HCT116 (cell line): Measurements from ENCODE around the gene LRBA. TPM values are rescaled to one million over a fixed set of nuclear protein-coding genes. Genes with fewer than 3 reads are reported as not detected.

Experiments
- ATAC-seq: fragments of 200-7000 bp; cut with Tn5 transposase; 2 replicates; pipeline ENCODE4 v1.9.1; 2020; ENCODE audit warnings: mild to moderate bottlenecking, moderate library complexity
- BruUV-seq: library from RNA; stranded (reverse); fragments of 400-500 nt; replicated peaks from 2 replicates; lab custom pipeline; 2021; lab: Mats Ljungman, UMichigan
- CTCF ChIA-PET: fragments of 300-600 bp; sonication (Branson Sonifier 250); formaldehyde crosslinking; loops from one replicate; lab custom pipeline; 2021; ENCODE audit warnings: antibody characterized with exemption; lab: Charles Lee
- POLR2A ChIA-PET: fragments of 300-600, 350-600 bp; sonication (Branson Sonifier 250); formaldehyde crosslinking; loops from one replicate; lab custom pipeline; 2021; ENCODE audit warnings: antibody characterized with exemption; lab: Charles Lee
- RAD21 ChIA-PET, 2 experiments: fragments of 300-600 bp; sonication (Branson Sonifier 250); formaldehyde crosslinking; loops; one replicate each; lab custom pipeline; 2023; ENCODE audit warnings: low total read pairs in 2 of 2; ENCODE audit not compliant: uncharacterized antibody in 2 of 2, unreplicated experiment in 2 of 2, low non-redundant PET in 1 of 2; lab: Charles Lee
- DNase-seq: peaks from one replicate; pipeline ENCODE4 v3.0.0-alpha.2; 2010; ENCODE audit warnings: low read depth, low spot score
- H2AFZ ChIP-seq: fragments of 200-600 bp; shearing (Covaris generic), sonication (generic); 2 replicates; pipeline ENCODE4 v1.6.1; 2017; ENCODE audit warnings: low read depth, mixed run types, mixed read lengths, antibody characterized with exemption, low read length; ENCODE audit not compliant: poor library complexity, severe bottlenecking
- H3K27ac ChIP-seq: 2 replicates; pipeline ENCODE4 v1.5.1; 2012; ENCODE audit warnings: low read depth, low read length
- H3K27me3 ChIP-seq: fragments of 200-600 bp; sonication (generic); 2 replicates; pipeline ENCODE4 v1.6.1; 2016; ENCODE audit warnings: mixed run types, low read length, mixed read lengths; ENCODE audit not compliant: insufficient read depth
- H3K36me3 ChIP-seq, 2 experiments: fragments of 200-500 bp in 1 of 2; fragments of 200-600 bp in 1 of 2; sonication (Bioruptor generic) in 1 of 2; sonication (generic) in 1 of 2; 2 replicates each; pipeline versions ENCODE4 v1.5.1 to v1.6.1; 2014 to 2016; ENCODE audit warnings: low read length in 2 of 2, inconsistent platforms in 1 of 2, mixed read lengths in 1 of 2, mixed run types in 1 of 2; ENCODE audit not compliant: insufficient read depth in 2 of 2, control insufficient read depth in 1 of 2
- H3K4me1 ChIP-seq, 2 experiments: fragments of 200-600 bp in 1 of 2; sonication (generic) in 1 of 2; 2 replicates each; pipeline versions ENCODE4 v1.5.1 to v1.6.1; 2012 to 2017; ENCODE audit warnings: low read length in 2 of 2, inconsistent platforms in 1 of 2, mild to moderate bottlenecking in 1 of 2, mixed read lengths in 1 of 2, mixed run types in 1 of 2, moderate library complexity in 1 of 2; ENCODE audit not compliant: insufficient read depth in 2 of 2, control insufficient read depth in 1 of 2
- H3K4me2 ChIP-seq: fragments of 200-600 bp; sonication (generic); 2 replicates; pipeline ENCODE4 v1.6.1; 2017; ENCODE audit warnings: mixed run types, low read length, mixed read lengths
- H3K4me3 ChIP-seq, 2 experiments: fragments of 200-600 bp in 1 of 2; sonication (generic) in 1 of 2; replicated peaks in 1 of 2; 2 replicates each; pipeline ENCODE4 v1.5.1; 2011 to 2016; ENCODE audit warnings: low read length in 2 of 2, control low read depth in 1 of 2, low read depth in 1 of 2, mild to moderate bottlenecking in 1 of 2, mixed read lengths in 1 of 2, mixed run types in 1 of 2
- H3K79me2 ChIP-seq: fragments of 200-600 bp; sonication (generic); 2 replicates; pipeline ENCODE4 v1.6.1; 2017; ENCODE audit warnings: mild to moderate bottlenecking, mixed run types, low read length, moderate library complexity, mixed read lengths; ENCODE audit not compliant: insufficient read depth
- H3K9ac ChIP-seq: fragments of 200-600 bp; sonication (generic); 2 replicates; pipeline ENCODE4 v1.6.1; 2016; ENCODE audit warnings: low read length, mixed read lengths
- H3K9me2 ChIP-seq: fragments of 200-600 bp; sonication (generic), shearing (Covaris generic); 2 replicates; pipeline ENCODE4 v1.6.1; 2017; ENCODE audit warnings: mixed run types, mild to moderate bottlenecking, moderate library complexity; ENCODE audit not compliant: insufficient read depth
- H3K9me3 ChIP-seq, 2 experiments: fragments of 200-500 bp in 1 of 2; fragments of 200-600 bp in 1 of 2; sonication (Bioruptor generic) in 1 of 2; sonication (generic) in 1 of 2; 2 replicates each; pipeline ENCODE4 v1.6.1; 2014 to 2017; ENCODE audit warnings: low read length in 2 of 2, mixed read lengths in 2 of 2, inconsistent platforms in 1 of 2, low read depth in 1 of 2, mild to moderate bottlenecking in 1 of 2, mixed run types in 1 of 2, moderate library complexity in 1 of 2; ENCODE audit not compliant: control insufficient read depth in 1 of 2, insufficient read depth in 1 of 2
- H4K20me1 ChIP-seq: fragments of 200-600 bp; sonication (generic), shearing (Covaris generic); 2 replicates; pipeline ENCODE4 v1.6.1; 2017; ENCODE audit warnings: mixed run types, mild to moderate bottlenecking, moderate library complexity; ENCODE audit not compliant: insufficient read depth
- CEBPB ChIP-seq: IDR thresholded peaks from 2 replicates; pipeline ENCODE4 v1.6.1; 2012; ENCODE audit warnings: low read depth
- EGR1 ChIP-seq: IDR thresholded peaks from 2 replicates; pipeline ENCODE4 v1.6.1; 2012; ENCODE audit warnings: low read depth
- ELF1 ChIP-seq: IDR thresholded peaks from 2 replicates; pipeline ENCODE4 v1.6.1; 2012; ENCODE audit warnings: low read depth, borderline replicate concordance
- EZH2 ChIP-seq: fragments of 200-600 bp; sonication (generic); IDR thresholded peaks from 2 replicates; pipeline ENCODE4 v1.6.1; 2017; ENCODE audit warnings: antibody characterized with exemption, mixed run types
- EZH2phosphoT487 ChIP-seq: fragments of 200-600 bp; IDR thresholded peaks from 2 replicates; pipeline ENCODE4 v1.6.1; 2018; ENCODE audit warnings: antibody characterized with exemption, borderline replicate concordance
- FOSL1 ChIP-seq: IDR thresholded peaks from 2 replicates; pipeline ENCODE4 v1.6.1; 2012; ENCODE audit warnings: low read depth
- JUND ChIP-seq: IDR thresholded peaks from 2 replicates; pipeline ENCODE4 v1.6.1; 2012
- RAD21 ChIP-seq: IDR thresholded peaks from 2 replicates; pipeline ENCODE4 v1.6.1; 2012; ENCODE audit warnings: low read depth, mild to moderate bottlenecking
- SIN3A ChIP-seq: IDR thresholded peaks from 2 replicates; pipeline ENCODE4 v1.6.1; 2012; ENCODE audit warnings: low read depth
- SRF ChIP-seq: IDR thresholded peaks from 2 replicates; pipeline ENCODE4 v1.6.1; 2012; ENCODE audit warnings: low read depth
- YY1 ChIP-seq: IDR thresholded peaks from 2 replicates; pipeline ENCODE4 v1.6.1; 2011; ENCODE audit warnings: low read length, low read depth, moderate library complexity, mild to moderate bottlenecking; ENCODE audit not compliant: insufficient replicate concordance; ENCODE audit errors: extremely low read depth
- intact Hi-C: fragments of 100-400 bp; cut with micrococcal nuclease; formaldehyde crosslinking; loops from 2 replicates; pipeline ENCODE4 v1.10.0; 2022
- total RNA-seq: library from RNA; stranded (reverse); gene quantifications from one replicate; pipeline ENCODE4 v1.2.1, GENCODE V29; 2021; ENCODE audit not compliant: unreplicated experiment
- TF ChIP-seq, protein P1 (sequence below): IDR thresholded peaks from 2 replicates; pipeline ENCODE4 v1.6.1; 2011; ENCODE audit warnings: mild to moderate bottlenecking, low read length, moderate library complexity; ENCODE audit not compliant: insufficient replicate concordance; ENCODE audit errors: extremely low read depth
- TF ChIP-seq, protein P2 (sequence below), 3 experiments: fragments of 200-600 bp in 1 of 3; sonication (generic) in 1 of 3; IDR thresholded peaks in 2 of 3; conservative IDR thresholded peaks in 1 of 3; 2 replicates each; pipeline ENCODE4 v1.5.1; 2012 to 2017; ENCODE audit warnings: low read depth in 2 of 3, low read length in 2 of 3, antibody characterized with exemption in 1 of 3, borderline replicate concordance in 1 of 3, control low read depth in 1 of 3, mild to moderate bottlenecking in 1 of 3, mixed read lengths in 1 of 3, mixed run types in 1 of 3, moderate library complexity in 1 of 3; ENCODE audit not compliant: insufficient read depth in 1 of 3

The LRBA gene
- total RNA-seq, 1 experiment from 2014 or later, result 79.8 TPM

DNA sequence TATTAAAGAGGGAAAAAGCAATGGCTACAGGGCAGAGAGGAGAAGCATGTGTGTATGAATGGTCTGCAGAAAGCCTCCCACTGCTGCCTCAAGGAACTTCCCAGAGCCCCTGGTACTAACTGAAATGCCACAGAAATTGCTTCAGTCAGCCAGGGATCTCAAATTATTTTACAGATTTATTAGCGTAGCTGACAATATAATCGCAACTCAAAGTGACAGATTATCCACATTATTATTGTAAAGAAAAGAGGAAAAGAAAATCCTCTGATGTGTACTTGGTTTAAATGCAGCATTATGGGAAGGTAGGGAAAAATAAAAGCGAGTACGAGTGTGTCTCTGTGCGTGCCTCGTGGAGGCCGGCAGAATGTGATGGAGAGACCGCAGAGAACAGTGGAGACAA, 734.1 kb downstream of the LRBA start:
- no peaks in the 10 kb centered on the region for H4K20me1 ChIP-seq
- no peak overlapping the region for H3K9ac ChIP-seq
- H3K27me3 ChIP-seq, result no peaks in the 10 kb centered on the region
- peaks cover 2 to 12% of the 10 kb centered on the region in 2 experiments; a peak in 2 of 4 replicates for H3K4me1 ChIP-seq
- no peaks in the 10 kb centered on the region for H3K9me2 ChIP-seq
- intact Hi-C loops, result no loop called here
- POLR2A ChIA-PET, result no interaction called here
- no peaks in the 10 kb centered on the region for H3K9me3 ChIP-seq
- ATAC-seq, result no peak
- H3K4me3 ChIP-seq, result no peak overlapping the region
- RAD21 ChIA-PET, result no interaction called here
- no peak overlapping the region for H2AFZ ChIP-seq
- H3K36me3 ChIP-seq, result no peaks in the 10 kb centered on the region
- H3K27ac ChIP-seq, result no peak overlapping the region
- H3K79me2 ChIP-seq, result no peaks in the 10 kb centered on the region
- CTCF ChIA-PET, result interaction anchor here (1.0 kb wide), 1 partner anchor 38 kb away, joined by 3 read pairs; no protein-coding TSS in a partner anchor
- TF ChIP-seq, protein P1, sequence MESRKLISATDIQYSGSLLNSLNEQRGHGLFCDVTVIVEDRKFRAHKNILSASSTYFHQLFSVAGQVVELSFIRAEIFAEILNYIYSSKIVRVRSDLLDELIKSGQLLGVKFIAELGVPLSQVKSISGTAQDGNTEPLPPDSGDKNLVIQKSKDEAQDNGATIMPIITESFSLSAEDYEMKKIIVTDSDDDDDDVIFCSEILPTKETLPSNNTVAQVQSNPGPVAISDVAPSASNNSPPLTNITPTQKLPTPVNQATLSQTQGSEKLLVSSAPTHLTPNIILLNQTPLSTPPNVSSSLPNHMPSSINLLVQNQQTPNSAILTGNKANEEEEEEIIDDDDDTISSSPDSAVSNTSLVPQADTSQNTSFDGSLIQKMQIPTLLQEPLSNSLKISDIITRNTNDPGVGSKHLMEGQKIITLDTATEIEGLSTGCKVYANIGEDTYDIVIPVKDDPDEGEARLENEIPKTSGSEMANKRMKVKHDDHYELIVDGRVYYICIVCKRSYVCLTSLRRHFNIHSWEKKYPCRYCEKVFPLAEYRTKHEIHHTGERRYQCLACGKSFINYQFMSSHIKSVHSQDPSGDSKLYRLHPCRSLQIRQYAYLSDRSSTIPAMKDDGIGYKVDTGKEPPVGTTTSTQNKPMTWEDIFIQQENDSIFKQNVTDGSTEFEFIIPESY, result no peak
- TF ChIP-seq FOSL1, result no peak
- TF ChIP-seq CEBPB, result no peak
- no peak for TF ChIP-seq RAD21
- TF ChIP-seq SRF, result no peak
- TF ChIP-seq EZH2, result no peak
- TF ChIP-seq EGR1, result no peak
- no peak for TF ChIP-seq SIN3A
- no peak for TF ChIP-seq ELF1
- TF ChIP-seq, protein P2, sequence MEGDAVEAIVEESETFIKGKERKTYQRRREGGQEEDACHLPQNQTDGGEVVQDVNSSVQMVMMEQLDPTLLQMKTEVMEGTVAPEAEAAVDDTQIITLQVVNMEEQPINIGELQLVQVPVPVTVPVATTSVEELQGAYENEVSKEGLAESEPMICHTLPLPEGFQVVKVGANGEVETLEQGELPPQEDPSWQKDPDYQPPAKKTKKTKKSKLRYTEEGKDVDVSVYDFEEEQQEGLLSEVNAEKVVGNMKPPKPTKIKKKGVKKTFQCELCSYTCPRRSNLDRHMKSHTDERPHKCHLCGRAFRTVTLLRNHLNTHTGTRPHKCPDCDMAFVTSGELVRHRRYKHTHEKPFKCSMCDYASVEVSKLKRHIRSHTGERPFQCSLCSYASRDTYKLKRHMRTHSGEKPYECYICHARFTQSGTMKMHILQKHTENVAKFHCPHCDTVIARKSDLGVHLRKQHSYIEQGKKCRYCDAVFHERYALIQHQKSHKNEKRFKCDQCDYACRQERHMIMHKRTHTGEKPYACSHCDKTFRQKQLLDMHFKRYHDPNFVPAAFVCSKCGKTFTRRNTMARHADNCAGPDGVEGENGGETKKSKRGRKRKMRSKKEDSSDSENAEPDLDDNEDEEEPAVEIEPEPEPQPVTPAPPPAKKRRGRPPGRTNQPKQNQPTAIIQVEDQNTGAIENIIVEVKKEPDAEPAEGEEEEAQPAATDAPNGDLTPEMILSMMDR (IDR thresholded peaks at IDR 0.05 in 2 of 3, conservative IDR thresholded peaks at IDR 0.05 in 1 of 3; ENCODE audit: borderline replicate concordance in 1 of 3, insufficient read depth in 1 of 3, low read depth in 2 of 3, low read length in 2 of 3), result no peak
- no peak for TF ChIP-seq EZH2phosphoT487
- no peak for TF ChIP-seq JUND
- no peak for TF ChIP-seq YY1
- no peak for DNase-seq
- no TSS peak for BruUV-seq
- 0 out of 2 replicates have a peak overlapping the region, but pooled peaks have one; percentile 3 for H3K4me2 ChIP-seq
